ENCODE results near the gene CDK5RAP1. TPM values are rescaled to one million over a fixed set of nuclear protein-coding genes. Genes with fewer than 3 reads are reported as not detected.

The CDK5RAP1 gene
- total and polyA plus RNA-seq, 9 of the 15 experiments (the other 6 are each of a cell fraction or from before 2014, with no cell fraction given): 41.6 to 127 (median 58.3) TPM

- TF ChIP-seq RBM39 (optimal IDR thresholded peaks at IDR 0.05; ENCODE audit: low read depth, low read length): no peak
Observed at GRCh38 chr20:33401184-33401920, at the start of gene CDK5RAP1 (continued).

- in situ Hi-C loops (cut with MboI): loop anchor here (5.0 kb wide), 1 partner anchor 201 kb away; no protein-coding TSS in a partner anchor
- Histone ChIP-seq H3K36me3 (ENCODE audit: control insufficient read depth, insufficient read depth, low read length) (no peaks in the 10 kb centered on the region), H3K9me1 (ENCODE audit: control insufficient read depth, insufficient read depth, low read length) (no peaks in the 10 kb centered on the region), H3K9ac (ENCODE audit: insufficient read depth in 1 of 2, low read depth in 2 of 2, low read length in 2 of 2) (no peak overlapping the region), H3K27ac (ENCODE audit: extremely low read depth, low read depth, low read length) (no peak overlapping the region; the same call in 2 of the 3 replicates), H3K9me3 (replicated peaks; ENCODE audit: control insufficient read depth, insufficient read depth, low read depth, low read length) (no peaks in the 10 kb centered on the region), H2AFZ (ENCODE audit: low read depth, low read length) (peak overlapping the region; percentile 77), H4K20me1 (replicated peaks; ENCODE audit: control insufficient read depth, insufficient read depth, low read length) (no peaks in the 10 kb centered on the region), H3K27me3 (ENCODE audit: control insufficient read depth in 2 of 2, insufficient read depth in 2 of 2, low read length in 2 of 2) (no peaks in the 10 kb centered on the region), H3K79me2 (ENCODE audit: control insufficient read depth, insufficient read depth, low read length) (no peaks in the 10 kb centered on the region), H3K4me3 (no peak overlapping the region), H3K4me2 (ENCODE audit: insufficient read depth, low read length) (no peak overlapping the region; the same call in 1 of the 2 replicates), H3K4me1 (replicated peaks in 1 of 2; ENCODE audit: control insufficient read depth in 2 of 2, insufficient read depth in 2 of 2, low read length in 2 of 2) (peaks cover 2 to 10% of the 10 kb centered on the region in 2 experiments; a peak in 3 of 5 replicates)
- 8% methylated on average over 4 of the region's 4 CpGs for WGBS (ENCODE audit: insufficient coverage, low coverage, missing lambda C conversion rate)
- CTCF ChIA-PET (ENCODE audit: low intra/inter-chr PET ratio): no interaction called here
- POLR2A ChIA-PET: interaction anchor here (0.6 kb wide), 1 partner anchor 198 kb away, joined by 5 read pairs; no protein-coding TSS in a partner anchor
- intact Hi-C loops (cut with micrococcal nuclease): no loop called here
- ATAC-seq (peak; percentile 87), DNase-seq (ENCODE audit: extremely low read depth in 1 of 4, low spot score in 3 of 4) (peak in 2 of 4 experiments; percentile 1 to 60), FAIRE-seq (peak; percentile 73)
- BruUV-seq (replicated peaks): no TSS peak
- 0 out of 2 replicates have a peak, but pooled peaks have one; percentile 12 for TF ChIP-seq REST (IDR thresholded peaks at IDR 0.05; ENCODE audit: borderline replicate concordance)
- TF ChIP-seq REST (CRISPR knock-in tag; IDR thresholded peaks at IDR 0.05; ENCODE audit: low read depth): no peak
- no peak for TF ChIP-seq ZKSCAN1 (IDR thresholded peaks at IDR 0.05; ENCODE audit: low read depth, low read length)
- TF ChIP-seq HMBOX1 (IDR thresholded peaks at IDR 0.05): peak; percentile 94
- no peak for TF ChIP-seq ZBTB12 (CRISPR knock-in tag; IDR thresholded peaks at IDR 0.05)
Observed at GRCh38 chr20:33450867-33451266, 49.5 kb upstream of the CDK5RAP1 start.
